ENCODE data around the gene TYMP. TPM values are rescaled to one million over a fixed set of nuclear protein-coding genes. Genes with fewer than 3 reads are reported as not detected.
A peak's percentile ranks its signal among the peaks of the same experiment; 100 is the strongest.

Gene TYMP
- total RNA-seq, 1 donor from 2014 or later = 151 TPM

DNA sequence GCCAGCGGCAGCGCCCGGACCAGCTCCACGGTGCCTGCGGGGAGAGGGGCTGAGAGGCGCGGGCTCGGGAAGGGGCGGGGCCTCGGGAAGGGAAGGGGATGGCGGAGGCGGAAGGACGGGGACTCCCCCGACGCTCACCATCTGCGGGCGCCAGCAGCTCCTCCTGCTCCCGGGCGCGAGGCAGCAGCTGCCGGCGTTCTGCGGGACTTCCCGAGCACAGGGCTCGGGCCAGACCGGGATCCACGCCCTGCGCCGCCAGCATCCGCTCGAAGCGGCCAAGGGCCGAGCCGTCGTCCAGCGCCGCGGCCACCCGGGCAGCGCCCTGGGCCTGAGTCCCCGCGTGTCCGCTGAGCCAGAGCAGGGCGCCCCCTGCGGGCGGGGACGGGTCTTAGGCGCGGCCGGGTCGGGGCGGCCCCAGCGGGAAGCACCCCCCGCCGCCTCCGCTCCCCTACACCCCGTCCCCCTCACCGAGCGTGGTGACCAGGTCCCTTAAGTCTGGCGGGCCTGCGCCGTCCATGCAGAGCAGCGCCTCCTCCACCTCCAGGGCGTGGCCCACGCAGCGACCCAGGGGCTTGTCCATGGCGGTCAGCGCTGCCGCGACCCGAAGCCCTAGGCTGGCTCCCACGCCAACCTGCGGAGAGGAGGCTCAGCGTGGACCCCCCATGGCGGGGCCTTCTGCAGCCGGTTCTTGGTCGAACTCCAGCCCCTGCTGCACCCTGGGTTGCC, 3.5 kb downstream of the TYMP start:
- Histone ChIP-seq H3K36me3 (peaks cover 30% of the 10 kb centered on the region), H3K27me3 (ENCODE audit: low read depth) (no peaks in the 10 kb centered on the region), H3K27ac (peak overlapping the region; percentile 93), H3K4me3 (peak overlapping the region; percentile 79), H3K4me1 (peaks cover 45% of the 10 kb centered on the region), H3K9me3 (no peaks in the 10 kb centered on the region)
- intact Hi-C loops (cut with DNase I) = no loop called here
- DNase-seq = peak; percentile 89
- peak; percentile 36 to 54 for ATAC-seq
- TF ChIP-seq CTCF (IDR thresholded peaks at IDR 0.05) = peak; percentile 82

DNA sequence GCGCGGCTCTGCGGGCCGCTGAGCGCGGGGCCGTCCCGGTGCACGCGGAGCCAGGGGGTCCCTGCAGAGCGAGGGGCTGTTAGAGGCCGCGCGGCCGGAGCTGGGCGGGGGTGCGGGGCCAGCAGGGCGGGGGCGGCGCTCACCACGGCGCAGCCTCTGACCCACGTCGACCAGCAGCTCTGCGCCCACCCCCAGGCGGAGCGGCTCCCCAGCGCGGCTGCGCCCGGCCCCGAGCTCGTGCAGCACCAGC, 4.0 kb downstream of the TYMP start:
- Histone ChIP-seq H3K4me3 (peak overlapping the region; percentile 79), H3K9me3 (no peaks in the 10 kb centered on the region), H3K27me3 (ENCODE audit: low read depth) (no peaks in the 10 kb centered on the region), H3K27ac (peak overlapping the region; percentile 93), H3K36me3 (peaks cover 35% of the 10 kb centered on the region), H3K4me1 (peaks cover 45% of the 10 kb centered on the region)
- no peak for DNase-seq
- no peak for ATAC-seq
- intact Hi-C loops (cut with DNase I) = no loop called here
- no peak for TF ChIP-seq CTCF (IDR thresholded peaks at IDR 0.05)

DNA sequence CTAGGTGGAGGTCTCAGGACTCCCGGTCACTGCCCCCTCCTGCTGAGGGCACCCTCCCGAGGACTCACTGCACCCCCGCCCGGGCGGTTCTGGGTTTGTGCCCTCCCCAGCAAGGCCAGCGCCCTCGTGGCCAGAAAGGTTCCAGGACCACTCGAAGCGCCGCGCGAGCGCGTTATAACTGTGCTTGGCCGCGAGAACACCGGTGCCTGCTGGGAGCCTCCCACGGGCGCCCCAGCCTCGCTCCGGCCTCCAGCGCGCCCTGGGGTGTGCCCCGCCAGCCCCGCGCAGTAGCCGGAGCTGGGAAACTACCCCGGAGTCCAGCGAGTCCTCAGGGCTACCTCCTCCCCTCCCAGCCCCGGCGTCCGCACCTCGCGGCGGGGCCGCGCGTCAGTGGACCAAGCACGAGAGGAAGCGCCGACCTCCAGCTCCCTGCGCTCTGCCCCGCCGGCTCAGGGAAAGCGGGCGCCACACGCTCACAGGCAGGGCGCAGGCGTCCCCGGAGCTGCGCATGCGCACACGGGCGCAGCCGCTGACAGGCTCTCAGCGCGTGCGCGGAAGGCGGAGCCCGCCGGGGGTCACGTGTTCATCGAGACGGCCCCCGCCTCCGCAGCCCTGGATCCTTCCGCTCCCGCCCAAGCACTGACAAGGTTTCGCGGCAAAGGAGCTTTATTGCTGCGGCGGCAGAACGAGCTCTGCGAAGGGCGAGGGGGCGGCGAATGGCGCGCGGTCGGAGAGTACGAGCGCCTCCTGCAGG, 4.5 kb downstream of the TYMP start, which contains the start of gene SCO2:
TSS of gene SCO2 (minus strand) at position 495 of the 754 bp plus-strand sequence. CDS start 1,187 bp downstream, outside the sequence.
- Histone ChIP-seq H3K27me3 (ENCODE audit: low read depth) (no peaks in the 10 kb centered on the region), H3K27ac (peak within 1 kb of the TSS; percentile 93), H3K9me3 (no peaks in the 10 kb centered on the region), H3K4me1 (peaks cover 45% of the 10 kb centered on the region), H3K36me3 (peaks cover 38% of the 10 kb centered on the region), H3K4me3 (peak within 1 kb of the TSS; percentile 79)
- TF ChIP-seq CTCF (IDR thresholded peaks at IDR 0.05) = peak; percentile 38
- intact Hi-C loops (cut with DNase I) = no loop called here
- DNase-seq (peak; percentile 98), ATAC-seq (peak; percentile 63 to 74)

GRCh38 chr22:50524676-50525103, 5.1 kb downstream of the TYMP start:
- Histone ChIP-seq H3K27ac (peak overlapping the region; percentile 93), H3K9me3 (no peaks in the 10 kb centered on the region), H3K4me1 (peaks cover 45% of the 10 kb centered on the region), H3K36me3 (peaks cover 44% of the 10 kb centered on the region), H3K4me3 (peak overlapping the region; percentile 79), H3K27me3 (ENCODE audit: low read depth) (no peaks in the 10 kb centered on the region)
- intact Hi-C loops (cut with DNase I) = no loop called here
- DNase-seq (no peak), ATAC-seq (peak in 1 of 2 donors; percentile 0)
- TF ChIP-seq CTCF (IDR thresholded peaks at IDR 0.05) = no peak

- intact Hi-C loops (cut with DNase I) = no loop called here
- peak overlapping the region; percentile 79 for H3K4me3 ChIP-seq
- TF ChIP-seq CTCF (IDR thresholded peaks at IDR 0.05) = no peak
- no peaks in the 10 kb centered on the region for H3K9me3 ChIP-seq
- H3K27ac ChIP-seq = no peak overlapping the region
- peaks cover 51% of the 10 kb centered on the region for H3K36me3 ChIP-seq
- no peak for ATAC-seq
- H3K27me3 ChIP-seq (ENCODE audit: low read depth) = no peaks in the 10 kb centered on the region
- no peak for DNase-seq
- peaks cover 41% of the 10 kb centered on the region for H3K4me1 ChIP-seq
These were observed 5.8 kb downstream of the TYMP start for GRCh38 chr22:50523806-50524675.

Measured in lower lobe of right lung (tissue), 2 donors.